ENCODE results near the gene MAGEF1.

The MAGEF1 gene

GRCh38 chr3:184687363-184688015 lies 24.4 kb downstream of the MAGEF1 start:
- peak; percentile 5 to 32 for DNase-seq

GRCh38 chr3:184685646-184686045 lies 26.2 kb downstream of the MAGEF1 start:
- no peak for DNase-seq

- DNase-seq = no peak
Measured at GRCh38 chr3:184685055-184685454, 26.8 kb downstream of the MAGEF1 start.

GRCh38 chr3:184683900-184684560 lies 27.8 kb downstream of the MAGEF1 start:
- no peak for DNase-seq

GRCh38 chr3:184683234-184683633 lies 28.6 kb downstream of the MAGEF1 start:
- no peak for DNase-seq

- DNase-seq = no peak
Measured at GRCh38 chr3:184682671-184683070, 29.2 kb downstream of the MAGEF1 start.

GRCh38 chr3:184680385-184681345 lies 31.2 kb downstream of the MAGEF1 start:
- DNase-seq = no peak

GRCh38 chr3:184679056-184679816 lies 32.6 kb downstream of the MAGEF1 start:
- no peak for DNase-seq

GRCh38 chr3:184678317-184679055 lies 33.4 kb downstream of the MAGEF1 start:
- DNase-seq = no peak

- DNase-seq = no peak
Measured at GRCh38 chr3:184677344-184678316, 34.2 kb downstream of the MAGEF1 start.

- peak in 1 of 2 donors; percentile 50 for DNase-seq
Measured at GRCh38 chr3:184676927-184677326, 34.9 kb downstream of the MAGEF1 start.

GRCh38 chr3:184674626-184675025 lies 37.2 kb downstream of the MAGEF1 start:
- DNase-seq = no peak

- no peak for DNase-seq
Measured at GRCh38 chr3:184672977-184673870, 38.6 kb downstream of the MAGEF1 start.

- DNase-seq = no peak
Measured at GRCh38 chr3:184672335-184672734, 39.5 kb downstream of the MAGEF1 start.

GRCh38 chr3:184670091-184670602 lies 41.7 kb downstream of the MAGEF1 start:
- DNase-seq = no peak

- no peak for DNase-seq
Measured at GRCh38 chr3:184669578-184669977, 42.3 kb downstream of the MAGEF1 start.

GRCh38 chr3:184666442-184666841 lies 45.4 kb downstream of the MAGEF1 start:
- no peak for DNase-seq

GRCh38 chr3:184665101-184665500 lies 46.8 kb downstream of the MAGEF1 start:
- DNase-seq = no peak

GRCh38 chr3:184663756-184664155 lies 48.1 kb downstream of the MAGEF1 start:
- no peak for DNase-seq

All from CD4-positive, alpha-beta T cell treated with Interferon alpha-2 for 1 hour (primary cell).